Thyroid gland (tissue), 4 donors: ENCODE measurements around the gene FAM209B. TPM values are rescaled to one million over a fixed set of nuclear protein-coding genes. Genes with fewer than 3 reads are reported as not detected.
"Not testable (repeated sequence)": the region's sequence is repeated elsewhere in the genome, so short reads cannot be mapped to it uniquely, and the experiment has no call there.

Source experiments
- DNase-seq, 2 donors: peaks; one replicate each; pipeline ENCODE4 v3.0.0-alpha.2; 2019
- H3K27ac ChIP-seq, 3 donors: fragments of 200-600 bp; sonication (generic); 1 replicate in 2 of 3; 2 replicates in 1 of 3; pipeline ENCODE4 v1.5.1; 2016 to 2019; ENCODE audit warnings: mild to moderate bottlenecking in 1 of 3, moderate library complexity in 1 of 3
- H3K27me3 ChIP-seq: fragments of 200-600 bp; sonication (generic); one replicate; pipeline ENCODE4 v1.5.1; 2019
- H3K36me3 ChIP-seq, 2 donors: fragments of 200-600 bp; sonication (generic); one replicate each; pipeline ENCODE4 v1.5.1; 2016 to 2019
- H3K4me1 ChIP-seq, 2 donors: fragments of 200-600 bp; sonication (generic); one replicate each; pipeline ENCODE4 v1.5.1; 2017 to 2019
- H3K4me3 ChIP-seq, 3 donors: fragments of 200-600 bp; sonication (generic); replicated peaks in 1 of 3; 1 replicate in 2 of 3; 2 replicates in 1 of 3; pipeline ENCODE4 v1.5.1; 2016; ENCODE audit warnings: mild to moderate bottlenecking in 1 of 3
- H3K9me3 ChIP-seq: fragments of 200-600 bp; sonication (generic); one replicate; pipeline ENCODE4 v1.5.1; 2017
- CTCF ChIP-seq, 6 experiments: fragments of 200-600 bp in 3 of 6; fragments of 450-650 bp in 3 of 6; sonication (generic) in 3 of 6; IDR thresholded peaks; one replicate each; pipeline ENCODE4 v1.5.1; 2016 to 2019; ENCODE audit warnings: antibody characterized with exemption in 6 of 6, mild to moderate bottlenecking in 2 of 6, inconsistent platforms in 1 of 6, moderate library complexity in 1 of 6
- POLR2A ChIP-seq, 2 donors: fragments of 450-650 bp; IDR thresholded peaks; one replicate each; pipeline ENCODE4 v1.6.1; 2017; ENCODE audit warnings: antibody characterized with exemption in 2 of 2, mild to moderate bottlenecking in 2 of 2, moderate library complexity in 1 of 2
- WGBS, 2 donors: methylation state at CpG; one replicate each; pipeline ENCODE4 v1.1.5; 2017; 5-methylcytosine and 5-hydroxymethylcytosine counted together
- intact Hi-C: fragments of 100-400 bp; cut with DNase I; formaldehyde crosslinking; loops from one replicate; pipeline ENCODE4 v1.15.1; 2023
- total RNA-seq, 4 donors: library from RNA; depleted of rRNA; stranded (reverse); fragments of >200 nt; gene quantifications; one replicate each; pipeline ENCODE4 v1.2.3, GENCODE V29; 2016

The FAM209B gene
- under 1 TPM in 1 of 4 donors, not detected in 3; 0.56 TPM for total RNA-seq

- H3K27ac ChIP-seq, H3K4me1 ChIP-seq, DNase-seq, H3K4me3 ChIP-seq, intact Hi-C loops, H3K36me3 ChIP-seq, H3K9me3 ChIP-seq, H3K27me3 ChIP-seq: not testable (repeated sequence)
- 81 to 91% methylated on average over 4 to 7 of the region's 9 CpGs for WGBS, 2 donors
These were observed at the start of gene FAM209B for GRCh38 chr20:56532946-56533345. TSS of gene FAM209B (plus strand) at chr20:56533246. CDS start at chr20:56533342, 96 bp downstream.

GRCh38 chr20:56483970-56484369 is 49.1 kb upstream of the FAM209B start:
- DNase-seq, result no peak
- Histone ChIP-seq H3K9me3 (no peaks in the 10 kb centered on the region), H3K4me3 (no peak overlapping the region), H3K4me1 (no peaks in the 10 kb centered on the region), H3K36me3 (peaks cover 25 to 47% of the 10 kb centered on the region in 2 donors), H3K27me3 (no peaks in the 10 kb centered on the region), H3K27ac (no peak overlapping the region)
- intact Hi-C loops, result no loop called here
- 88% methylated on average over 7 of the region's 7 CpGs for WGBS, 2 donors
- no peak for TF ChIP-seq POLR2A (IDR thresholded peaks at IDR 0.05)

GRCh38 chr20:56487216-56487615 is 45.8 kb upstream of the FAM209B start:
- 84 to 91% methylated on average over 11 of the region's 11 CpGs for WGBS, 2 donors
- H3K4me3 ChIP-seq, result no peak overlapping the region

GRCh38 chr20:56488566-56488965 is 44.5 kb upstream of the FAM209B start:
- Histone ChIP-seq H3K27ac (no peak overlapping the region), H3K27me3 (no peaks in the 10 kb centered on the region), H3K36me3 (peaks cover 10 to 46% of the 10 kb centered on the region in 2 donors), H3K4me1 (no peaks in the 10 kb centered on the region), H3K4me3 (no peak overlapping the region), H3K9me3 (no peaks in the 10 kb centered on the region)
- TF ChIP-seq CTCF (IDR thresholded peaks at IDR 0.05) (no peak), POLR2A (IDR thresholded peaks at IDR 0.05) (no peak)
- WGBS, 2 donors, result 97% methylated on average over 5 of the region's 5 CpGs
- intact Hi-C loops, result no loop called here
- no peak for DNase-seq

More at GRCh38 chr20:56487216-56487615, 45.8 kb upstream of the FAM209B start:
- H3K27me3 ChIP-seq, result no peaks in the 10 kb centered on the region
- no peaks in the 10 kb centered on the region for H3K4me1 ChIP-seq
- no peak for DNase-seq
- no peaks in the 10 kb centered on the region for H3K9me3 ChIP-seq
- peaks cover 10 to 42% of the 10 kb centered on the region in 2 donors for H3K36me3 ChIP-seq
- H3K27ac ChIP-seq, result no peak overlapping the region
- no peak for TF ChIP-seq POLR2A (IDR thresholded peaks at IDR 0.05)
- no peak for TF ChIP-seq CTCF (IDR thresholded peaks at IDR 0.05)
- intact Hi-C loops, result no loop called here

GRCh38 chr20:56501116-56501515 is 31.9 kb upstream of the FAM209B start:
- TF ChIP-seq POLR2A (IDR thresholded peaks at IDR 0.05), result no peak
- no peak for TF ChIP-seq CTCF (IDR thresholded peaks at IDR 0.05)
- H3K36me3 ChIP-seq, result peaks cover 0 to 4% of the 10 kb centered on the region in 2 donors
- no peak overlapping the region for H3K27ac ChIP-seq
- H3K4me3 ChIP-seq, result no peak overlapping the region
- DNase-seq, result no peak
- 98 to 100% methylated on average over 1 of the region's 1 CpG for WGBS, 2 donors
- peaks cover 4 to 8% of the 10 kb centered on the region in 2 donors for H3K4me1 ChIP-seq
- intact Hi-C loops, result no loop called here
- H3K27me3 ChIP-seq, result no peaks in the 10 kb centered on the region
- no peaks in the 10 kb centered on the region for H3K9me3 ChIP-seq

GRCh38 chr20:56503916-56504315 is 29.1 kb upstream of the FAM209B start:
- 28 to 49% methylated on average over 4 to 6 of the region's 8 CpGs for WGBS, 2 donors
- Histone ChIP-seq H3K27me3 (no peaks in the 10 kb centered on the region), H3K27ac (peak overlapping the region in 1 of 3 donors; percentile 46), H3K9me3 (no peaks in the 10 kb centered on the region), H3K4me3 (no peak overlapping the region), H3K36me3 (no peaks in the 10 kb centered on the region), H3K4me1 (peaks cover 4 to 8% of the 10 kb centered on the region in 2 donors)
- DNase-seq, result peak; percentile 55 to 76
- TF ChIP-seq POLR2A (IDR thresholded peaks at IDR 0.05) (no peak), CTCF (IDR thresholded peaks at IDR 0.05) (no peak)
- intact Hi-C loops, result no loop called here
